HepG2 (cell line): Measurements from ENCODE around the gene DRAM1. TPM values are rescaled to one million over a fixed set of nuclear protein-coding genes. Genes with fewer than 3 reads are reported as not detected.

Experiments used
- ATAC-seq: fragments of 200-7000 bp; cut with Tn5 transposase; 3 replicates; pipeline ENCODE4 v1.9.1; 2020; ENCODE audit warnings: mild to moderate bottlenecking, moderate library complexity
- BruUV-seq: library from RNA; stranded (reverse); fragments of 400-500 nt; replicated peaks from 2 replicates; lab custom pipeline; 2021; lab: Mats Ljungman, UMichigan
- CTCF ChIA-PET: fragments of 300-600 bp; formaldehyde crosslinking; extraction: SDS; loops from one replicate; lab custom pipeline; 2021; ENCODE audit warnings: low total read pairs, inconsistent platforms, low intra/inter-chr PET ratio; lab: Yijun Ruan, JAX
- POLR2A ChIA-PET: fragments of 350-600 bp; sonication (Branson Sonifier 250); formaldehyde crosslinking; loops from one replicate; lab custom pipeline; 2020; ENCODE audit warnings: antibody characterized with exemption, inconsistent platforms; lab: Yijun Ruan, JAX
- DNase-seq: peaks from one replicate; pipeline ENCODE4 v3.0.0-alpha.2; 2015; ENCODE audit warnings: low spot score
- FAIRE-seq: peaks from 3 replicates; lab custom pipeline; 2011; peaks lifted over from hg19 to GRCh38; lab: Jason Lieb, UNC
- H2AFZ ChIP-seq: one replicate; pipeline ENCODE4 v1.6.1; 2011; ENCODE audit warnings: low read length, inconsistent platforms
- H3K27ac ChIP-seq: fragments of 300-600 bp; 3 replicates; pipeline ENCODE4 v1.8.0; 2011; ENCODE audit warnings: mixed run types, mild to moderate bottlenecking, mixed read lengths, low read length, inconsistent platforms; ENCODE audit not compliant: insufficient read depth; ENCODE audit errors: extremely low read length
- H3K27me3 ChIP-seq, 2 experiments: fragments of 200-600 bp in 1 of 2; 2 replicates in 1 of 2; 3 replicates in 1 of 2; pipeline versions ENCODE4 v1.6.0 to v1.8.0; 2011; ENCODE audit warnings: low read length in 2 of 2, mild to moderate bottlenecking in 2 of 2, moderate library complexity in 2 of 2, inconsistent platforms in 1 of 2; ENCODE audit not compliant: insufficient read depth in 2 of 2, control insufficient read depth in 1 of 2
- H3K36me3 ChIP-seq, 2 experiments: fragments of 200-600 bp in 1 of 2; replicated peaks in 1 of 2; 2 replicates in 1 of 2; 3 replicates in 1 of 2; pipeline versions ENCODE4 v1.5.1 to v1.8.0; 2011; ENCODE audit warnings: low read length in 2 of 2, inconsistent platforms in 1 of 2; ENCODE audit not compliant: insufficient read depth in 2 of 2, control insufficient read depth in 1 of 2
- H3K4me1 ChIP-seq: 2 replicates; pipeline ENCODE4 v1.5.1; 2012; ENCODE audit warnings: low read length, inconsistent platforms; ENCODE audit not compliant: insufficient read depth
- H3K4me2 ChIP-seq: 2 replicates; pipeline ENCODE4 v1.6.0; 2011; ENCODE audit warnings: low read depth, low read length, inconsistent platforms
- H3K4me3 ChIP-seq, 3 experiments: fragments of 200-600 bp in 1 of 3; sonication (generic), shearing (Covaris generic) in 1 of 3; replicated peaks in 1 of 3; 2 replicates each; pipeline ENCODE4 v1.5.1; 2011 to 2016; ENCODE audit warnings: low read length in 3 of 3, inconsistent platforms in 2 of 3, low read depth in 2 of 3, mild to moderate bottlenecking in 2 of 3, control low read depth in 1 of 3, mixed read lengths in 1 of 3; ENCODE audit not compliant: insufficient read depth in 1 of 3
- H3K79me2 ChIP-seq: one replicate; pipeline ENCODE4 v1.6.1; 2011; ENCODE audit warnings: low read length, inconsistent platforms; ENCODE audit not compliant: insufficient read depth
- H3K9ac ChIP-seq: 2 replicates; pipeline ENCODE4 v1.6.0; 2011; ENCODE audit warnings: mild to moderate bottlenecking, low read depth, low read length, inconsistent platforms; ENCODE audit not compliant: insufficient read depth
- H3K9me3 ChIP-seq: 2 replicates; pipeline ENCODE4 v1.5.1; 2012; ENCODE audit warnings: mild to moderate bottlenecking, low read length
- H4K20me1 ChIP-seq: 2 replicates; pipeline ENCODE4 v1.6.0; 2011; ENCODE audit warnings: inconsistent platforms, mild to moderate bottlenecking, low read length, moderate library complexity; ENCODE audit not compliant: insufficient read depth
- CREB3 ChIP-seq: sonication (generic); formaldehyde crosslinking; IDR thresholded peaks from 2 replicates; pipeline ENCODE4 v1.5.0; 2020; ENCODE audit warnings: missing genetic modification reagents
- SOX13 ChIP-seq, 3 experiments: fragments of 450-650 bp in 1 of 3; sonication (generic) in 1 of 3; formaldehyde crosslinking in 1 of 3; IDR thresholded peaks in 2 of 3; conservative IDR thresholded peaks in 1 of 3; 2 replicates each; pipeline versions ENCODE4 v1.5.0 to v1.6.1; 2016 to 2020; ENCODE audit warnings: antibody characterized with exemption in 1 of 3, mild to moderate bottlenecking in 1 of 3, missing compliant biosample characterization in 1 of 3, missing genetic modification reagents in 1 of 3, moderate library complexity in 1 of 3
- ZHX1 ChIP-seq: sonication (generic); formaldehyde crosslinking; IDR thresholded peaks from 2 replicates; pipeline ENCODE4 v1.8.1; 2022; ENCODE audit warnings: low read depth, mild to moderate bottlenecking, missing genetic modification reagents
- WGBS: methylation state at CpG from one replicate; pipeline ENCODE4 v1.1.6; 2017; ENCODE audit warnings: low lambda C conversion rate; 5-methylcytosine and 5-hydroxymethylcytosine counted together
- in situ Hi-C: cut with HindIII; loops from 2 replicates; pipeline ENCODE4 v1.10.0; 2017; ENCODE audit warnings: low pct_unique_long_range_greater_than_20kb; ENCODE audit not compliant: extremely low pct_ligation_motif_present
- intact Hi-C: fragments of 100-400 bp; cut with micrococcal nuclease; formaldehyde crosslinking; loops from one replicate; pipeline ENCODE4 v1.10.0; 2022; ENCODE audit not compliant: unreplicated experiment
- polyA plus RNA-seq, 8 experiments: library from polyadenylated mRNA; depleted of rRNA in 3 of 8; stranded (reverse) in 7 of 8; unstranded in 1 of 8; fragments of >200 nt; fragmentation: Illumina TruSeq in 4 of 8; extraction: Trizol in 4 of 8; gene quantifications; 2 replicates each; pipeline versions ENCODE4 v1.2.1 to v1.2.3, GENCODE V29; 2011 to 2016; ENCODE audit warnings: low read depth in 4 of 8, missing spikeins in 1 of 8, mixed read lengths in 1 of 8; ENCODE audit not compliant: insufficient read depth in 1 of 8
- total RNA-seq, 5 experiments: library from RNA; depleted of rRNA; stranded (reverse); fragments of >200 nt; fragmentation: Illumina TruSeq; extraction: Trizol; gene quantifications; 2 replicates each; pipeline ENCODE4 v1.2.3, GENCODE V29; 2016; ENCODE audit warnings: low read depth in 1 of 5

DRAM1 gene
- total and polyA plus RNA-seq, 2 of the 13 experiments (the other 11 are each of a cell fraction or from before 2014, with no cell fraction given): 20.9 to 32.6 TPM

- TF ChIP-seq CREB3 (CRISPR knock-in tag): no peak
Measured at GRCh38 chr12:101902641-101903040, 25.3 kb downstream of the DRAM1 start (continued).

DNA sequence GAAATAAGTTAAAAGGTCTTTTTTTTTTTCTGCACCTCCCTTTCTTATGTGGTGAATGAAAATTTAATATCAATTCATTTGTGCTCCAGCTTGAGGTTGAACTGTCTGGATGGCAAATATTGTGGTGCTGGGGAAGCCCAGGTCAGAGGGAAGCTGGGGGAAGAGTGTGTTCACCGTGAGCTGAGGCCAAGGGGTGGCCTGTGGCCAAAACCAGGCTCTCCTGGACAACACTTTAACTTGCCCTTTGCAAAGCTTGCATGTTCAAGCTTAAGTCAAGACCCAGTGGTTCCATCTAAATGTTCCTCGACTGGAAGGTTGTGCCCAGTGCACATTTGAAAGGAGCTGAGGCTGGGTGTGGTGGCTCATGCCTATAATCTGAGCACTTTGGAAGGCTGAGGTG lies 28.8 kb downstream of the DRAM1 start:
- Histone ChIP-seq H3K79me2 (no peaks in the 10 kb centered on the region), H3K9me3 (no peaks in the 10 kb centered on the region), H3K4me2 (no peak overlapping the region), H3K4me1 (peaks cover 30% of the 10 kb centered on the region), H3K36me3 (peaks cover 3 to 14% of the 10 kb centered on the region in 2 experiments; a peak in 4 of 5 replicates), H2AFZ (no peak overlapping the region), H3K9ac (no peak overlapping the region), H3K4me3 (no peak overlapping the region), H3K27ac (no peak overlapping the region), H3K27me3 (no peaks in the 10 kb centered on the region), H4K20me1 (no peaks in the 10 kb centered on the region)
- FAIRE-seq: no peak
- intact Hi-C loops (no loop called here), in situ Hi-C loops (no loop called here)
- CTCF ChIA-PET: no interaction called here
- TF ChIP-seq ZHX1 (CRISPR knock-in tag) (no peak), SOX13 (IDR thresholded peaks at IDR 0.05) (no peak), SOX13 (CRISPR knock-in tag; conservative IDR thresholded peaks at IDR 0.05 in 1 of 2, IDR thresholded peaks at IDR 0.05 in 1 of 2) (no peak)
- no peak for ATAC-seq
- no peak for DNase-seq
- BruUV-seq: no TSS peak
- WGBS: 91% methylated on average over 2 of the region's 2 CpGs
- POLR2A ChIA-PET: interaction anchor here (0.7 kb wide), 1 partner anchor 10 kb away, joined by 4 read pairs; no protein-coding TSS in a partner anchor
